ENCODE data around the gene ANKRD23. TPM values are rescaled to one million over a fixed set of nuclear protein-coding genes. Genes with fewer than 3 reads are reported as not detected.

The ANKRD23 gene
- total and polyA plus RNA-seq, 2 of the 13 experiments (the other 11 are each of a cell fraction or from before 2014, with no cell fraction given): 1.5 to 1.6 TPM

DNA sequence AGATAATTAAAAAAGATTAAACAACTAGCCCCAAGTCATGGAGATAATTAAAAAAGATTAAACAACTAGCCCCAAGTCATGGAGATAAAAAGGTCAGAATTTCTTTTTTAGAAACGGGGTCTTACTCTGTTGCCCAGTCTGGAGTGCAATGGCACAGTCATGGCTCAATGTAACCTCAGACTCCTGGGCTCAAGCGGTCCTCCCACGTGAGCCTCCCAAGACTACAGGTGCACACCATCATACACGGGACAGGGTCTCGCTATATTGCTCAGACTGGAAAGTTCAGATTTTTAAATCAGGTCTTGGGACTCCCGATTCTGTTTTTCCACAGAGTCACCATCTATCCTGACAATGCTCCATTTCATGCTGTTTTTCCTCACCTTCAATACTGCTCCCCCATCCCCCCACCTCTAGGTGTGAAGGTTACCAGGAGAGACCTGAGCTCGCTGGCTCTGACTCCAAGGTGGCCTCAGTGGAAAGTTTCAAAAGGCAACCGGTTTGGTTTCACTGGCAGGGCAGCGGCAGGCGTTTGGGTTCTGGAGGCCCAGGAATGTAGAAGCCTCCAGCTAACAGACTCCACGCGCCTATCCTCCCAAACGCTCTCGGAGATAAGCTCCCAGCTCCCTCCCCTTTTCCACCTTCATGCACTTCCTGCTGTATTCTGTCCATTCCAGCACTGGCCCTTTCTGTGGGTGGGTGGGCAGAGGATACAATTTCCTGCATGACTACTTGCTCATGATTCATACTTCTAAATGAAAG, 28.9 kb upstream of the ANKRD23 start (continued):
- TF ChIP-seq, protein P1, sequence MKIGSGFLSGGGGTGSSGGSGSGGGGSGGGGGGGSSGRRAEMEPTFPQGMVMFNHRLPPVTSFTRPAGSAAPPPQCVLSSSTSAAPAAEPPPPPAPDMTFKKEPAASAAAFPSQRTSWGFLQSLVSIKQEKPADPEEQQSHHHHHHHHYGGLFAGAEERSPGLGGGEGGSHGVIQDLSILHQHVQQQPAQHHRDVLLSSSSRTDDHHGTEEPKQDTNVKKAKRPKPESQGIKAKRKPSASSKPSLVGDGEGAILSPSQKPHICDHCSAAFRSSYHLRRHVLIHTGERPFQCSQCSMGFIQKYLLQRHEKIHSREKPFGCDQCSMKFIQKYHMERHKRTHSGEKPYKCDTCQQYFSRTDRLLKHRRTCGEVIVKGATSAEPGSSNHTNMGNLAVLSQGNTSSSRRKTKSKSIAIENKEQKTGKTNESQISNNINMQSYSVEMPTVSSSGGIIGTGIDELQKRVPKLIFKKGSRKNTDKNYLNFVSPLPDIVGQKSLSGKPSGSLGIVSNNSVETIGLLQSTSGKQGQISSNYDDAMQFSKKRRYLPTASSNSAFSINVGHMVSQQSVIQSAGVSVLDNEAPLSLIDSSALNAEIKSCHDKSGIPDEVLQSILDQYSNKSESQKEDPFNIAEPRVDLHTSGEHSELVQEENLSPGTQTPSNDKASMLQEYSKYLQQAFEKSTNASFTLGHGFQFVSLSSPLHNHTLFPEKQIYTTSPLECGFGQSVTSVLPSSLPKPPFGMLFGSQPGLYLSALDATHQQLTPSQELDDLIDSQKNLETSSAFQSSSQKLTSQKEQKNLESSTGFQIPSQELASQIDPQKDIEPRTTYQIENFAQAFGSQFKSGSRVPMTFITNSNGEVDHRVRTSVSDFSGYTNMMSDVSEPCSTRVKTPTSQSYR (CRISPR knock-in tag; IDR thresholded peaks at IDR 0.05; ENCODE audit: borderline replicate concordance): peak; percentile 38; the same call in 1 of the 2 replicates
- TF ChIP-seq, protein P2, sequence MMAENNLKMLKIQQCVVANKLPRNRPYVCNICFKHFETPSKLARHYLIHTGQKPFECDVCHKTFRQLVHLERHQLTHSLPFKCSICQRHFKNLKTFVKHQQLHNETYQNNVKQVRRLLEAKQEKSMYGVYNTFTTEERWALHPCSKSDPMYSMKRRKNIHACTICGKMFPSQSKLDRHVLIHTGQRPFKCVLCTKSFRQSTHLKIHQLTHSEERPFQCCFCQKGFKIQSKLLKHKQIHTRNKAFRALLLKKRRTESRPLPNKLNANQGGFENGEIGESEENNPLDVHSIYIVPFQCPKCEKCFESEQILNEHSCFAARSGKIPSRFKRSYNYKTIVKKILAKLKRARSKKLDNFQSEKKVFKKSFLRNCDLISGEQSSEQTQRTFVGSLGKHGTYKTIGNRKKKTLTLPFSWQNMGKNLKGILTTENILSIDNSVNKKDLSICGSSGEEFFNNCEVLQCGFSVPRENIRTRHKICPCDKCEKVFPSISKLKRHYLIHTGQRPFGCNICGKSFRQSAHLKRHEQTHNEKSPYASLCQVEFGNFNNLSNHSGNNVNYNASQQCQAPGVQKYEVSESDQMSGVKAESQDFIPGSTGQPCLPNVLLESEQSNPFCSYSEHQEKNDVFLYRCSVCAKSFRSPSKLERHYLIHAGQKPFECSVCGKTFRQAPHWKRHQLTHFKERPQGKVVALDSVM (CRISPR knock-in tag; IDR thresholded peaks at IDR 0.05): peak; percentile 80
- TF ChIP-seq ZNF121 (CRISPR knock-in tag; IDR thresholded peaks at IDR 0.05) (peak; percentile 86), KDM2A (CRISPR knock-in tag; IDR thresholded peaks at IDR 0.05; ENCODE audit: borderline replicate concordance, low read depth) (0 out of 2 replicates have a peak, but pooled peaks have one; percentile 12), ZNF772 (CRISPR knock-in tag; IDR thresholded peaks at IDR 0.05) (no peak), PHF21A (CRISPR knock-in tag; IDR thresholded peaks at IDR 0.05) (no peak), ZSCAN12 (CRISPR knock-in tag; IDR thresholded peaks at IDR 0.05) (no peak), GFI1 (CRISPR knock-in tag; IDR thresholded peaks at IDR 0.05; ENCODE audit: borderline replicate concordance) (no peak), WIZ (CRISPR knock-in tag; IDR thresholded peaks at IDR 0.05) (no peak), ZNF263 (CRISPR knock-in tag; IDR thresholded peaks at IDR 0.05) (peak; percentile 29; the same call in 1 of the 2 replicates), ZNF816 (CRISPR knock-in tag; IDR thresholded peaks at IDR 0.05; ENCODE audit: borderline replicate concordance) (no peak), ZNF326 (CRISPR knock-in tag; IDR thresholded peaks at IDR 0.05; ENCODE audit: borderline replicate concordance) (no peak), ZNF7 (CRISPR knock-in tag; IDR thresholded peaks at IDR 0.05) (peak; percentile 55)

All from HepG2 (cell line).